Measurements from ENCODE around the gene ZMYM4. TPM values are rescaled to one million over a fixed set of nuclear protein-coding genes. Genes with fewer than 3 reads are reported as not detected.
"Not testable (repeated sequence)": the region's sequence is repeated elsewhere in the genome, so short reads cannot be mapped to it uniquely, and the experiment has no call there.

Gene ZMYM4
- total RNA-seq, 1 experiment from 2014 or later: 60.3 TPM

GRCh38 chr1:35380111-35380510, 111.6 kb downstream of the ZMYM4 start:
- H3K4me3 Mint-ChIP-seq; H3K9me3 Mint-ChIP-seq; DNase-seq (ENCODE audit: low spot score); H3K27ac Mint-ChIP-seq; CTCF ChIA-PET; H3K36me3 Mint-ChIP-seq; POLR2A ChIA-PET; H3K27me3 Mint-ChIP-seq (ENCODE audit: low read depth); ATAC-seq: not testable (repeated sequence)
- H3K4me1 Mint-ChIP-seq: peaks cover 16% of the 10 kb centered on the region

- POLR2A ChIA-PET: no interaction called here
- ATAC-seq: no peak
- DNase-seq (ENCODE audit: low spot score): no peak
- TF ChIP-seq ARID4B (CRISPR knock-in tag; IDR thresholded peaks at IDR 0.05; ENCODE audit: borderline replicate concordance): no peak
- no peak for TF ChIP-seq ZNF232 (CRISPR knock-in tag; IDR thresholded peaks at IDR 0.05)
- TF ChIP-seq NR3C1 (CRISPR knock-in tag; conservative IDR thresholded peaks at IDR 0.05; ENCODE audit: low read depth): no peak
- no peak for TF ChIP-seq RELA (CRISPR knock-in tag; IDR thresholded peaks at IDR 0.05; ENCODE audit: borderline replicate concordance)
- no peak for TF ChIP-seq ZNF416 (CRISPR knock-in tag; IDR thresholded peaks at IDR 0.05)
- no peak for TF ChIP-seq ZNF425 (CRISPR knock-in tag; conservative IDR thresholded peaks at IDR 0.05)
- no peak for TF ChIP-seq TCF7 (CRISPR knock-in tag; IDR thresholded peaks at IDR 0.05; ENCODE audit: low read depth)
- TF ChIP-seq NFYB (CRISPR knock-in tag; conservative IDR thresholded peaks at IDR 0.05; ENCODE audit: low read depth): no peak
- TF ChIP-seq MAX (CRISPR knock-in tag; IDR thresholded peaks at IDR 0.05): no peak
- no peak for TF ChIP-seq CREB1 (CRISPR knock-in tag; IDR thresholded peaks at IDR 0.05)
- no peak for TF ChIP-seq PRRX2 (CRISPR knock-in tag; IDR thresholded peaks at IDR 0.05)
- no peak for TF ChIP-seq NR1H2 (CRISPR knock-in tag; IDR thresholded peaks at IDR 0.05)
- peaks cover 17% of the 10 kb centered on the region for H3K36me3 Mint-ChIP-seq
- no peak overlapping the region for H3K27ac Mint-ChIP-seq
- no peaks in the 10 kb centered on the region for H3K9me3 Mint-ChIP-seq
- H3K4me1 Mint-ChIP-seq: peaks cover 33% of the 10 kb centered on the region
- no peak overlapping the region for H3K4me3 Mint-ChIP-seq
- no peaks in the 10 kb centered on the region for H3K27me3 Mint-ChIP-seq (ENCODE audit: low read depth)
- CTCF ChIA-PET: no interaction called here
These were observed 113.6 kb downstream of the ZMYM4 start for GRCh38 chr1:35382107-35382506.

GRCh38 chr1:35386290-35386689, 117.8 kb downstream of the ZMYM4 start:
- ChIA-PET CTCF (interaction anchor here (0.6 kb wide), 1 partner anchor 41 kb away, joined by 3 read pairs; no protein-coding TSS in a partner anchor), POLR2A (no interaction called here)
- peaks cover 52% of the 10 kb centered on the region for H3K4me1 Mint-ChIP-seq
- no peak for ATAC-seq
- H3K9me3 Mint-ChIP-seq: peaks cover 7% of the 10 kb centered on the region
- H3K27me3 Mint-ChIP-seq (ENCODE audit: low read depth): no peaks in the 10 kb centered on the region
- H3K27ac Mint-ChIP-seq: peak overlapping the region; percentile 29; the same call in 1 of the 2 replicates
- DNase-seq (ENCODE audit: low spot score): no peak
- TF ChIP-seq ZNF281 (CRISPR knock-in tag; IDR thresholded peaks at IDR 0.05) (0 out of 2 replicates have a peak, but pooled peaks have one; percentile 19), ZBTB43 (CRISPR knock-in tag; IDR thresholded peaks at IDR 0.05) (no peak)
- no peak overlapping the region for H3K4me3 Mint-ChIP-seq
- peaks cover 36% of the 10 kb centered on the region for H3K36me3 Mint-ChIP-seq

All from WTC11 (cell line).